GM21619 (cell line): ENCODE results near the gene SORD.
A peak's percentile ranks its signal among the peaks of the same experiment; 100 is the strongest.
"Not testable (repeated sequence)": the region's sequence is repeated elsewhere in the genome, so short reads cannot be mapped to it uniquely, and the experiment has no call there.

Experiments used
- ATAC-seq: cut with Tn5 transposase; IDR thresholded peaks from one replicate; pipeline ENCODE4 v1.9.1; 2021; ENCODE audit not compliant: unreplicated experiment

The SORD gene

GRCh38 chr15:45023659-45024225 is 747 bp downstream of the SORD start:
- ATAC-seq, result no peak

GRCh38 chr15:45024649-45025048 is 1.7 kb downstream of the SORD start:
- ATAC-seq, result not testable (repeated sequence)

- ATAC-seq, result not testable (repeated sequence)
These were observed 2.6 kb downstream of the SORD start for GRCh38 chr15:45025627-45026026.

- no peak for ATAC-seq
These were observed 3.7 kb downstream of the SORD start for GRCh38 chr15:45026651-45027190.

GRCh38 chr15:45027220-45027619 is 4.2 kb downstream of the SORD start:
- no peak for ATAC-seq

GRCh38 chr15:45030743-45031142 is 7.7 kb downstream of the SORD start:
- no peak for ATAC-seq

GRCh38 chr15:45031522-45032028 is 8.6 kb downstream of the SORD start:
- ATAC-seq, result not testable (repeated sequence)

- ATAC-seq, result not testable (repeated sequence)
These were observed 9.5 kb downstream of the SORD start for GRCh38 chr15:45032501-45032900.

- ATAC-seq, result not testable (repeated sequence)
These were observed 11.1 kb downstream of the SORD start for GRCh38 chr15:45034087-45034486.

- not testable (repeated sequence) for ATAC-seq
These were observed 11.8 kb downstream of the SORD start for GRCh38 chr15:45034600-45035375.

GRCh38 chr15:45036812-45037781 is 14.1 kb downstream of the SORD start:
- peak; percentile 89 for ATAC-seq

- no peak for ATAC-seq
These were observed 14.9 kb downstream of the SORD start for GRCh38 chr15:45037936-45038335.

- ATAC-seq, result not testable (repeated sequence)
These were observed 17.4 kb downstream of the SORD start for GRCh38 chr15:45040396-45040795.

- ATAC-seq, result not testable (repeated sequence)
These were observed 18.5 kb downstream of the SORD start for GRCh38 chr15:45041538-45041937.

- ATAC-seq, result not testable (repeated sequence)
These were observed 19.9 kb downstream of the SORD start for GRCh38 chr15:45042859-45043258.

GRCh38 chr15:45044270-45044669 is 21.3 kb downstream of the SORD start:
- not testable (repeated sequence) for ATAC-seq

GRCh38 chr15:45048449-45048793 is 25.4 kb downstream of the SORD start:
- not testable (repeated sequence) for ATAC-seq

- no peak for ATAC-seq
These were observed 26.0 kb downstream of the SORD start for GRCh38 chr15:45048794-45049631.

- ATAC-seq, result no peak
These were observed 27.6 kb downstream of the SORD start for GRCh38 chr15:45050587-45050986.

GRCh38 chr15:45052676-45053075 is 29.7 kb downstream of the SORD start:
- not testable (repeated sequence) for ATAC-seq
